ENCODE data around the gene ZBTB37.
"Not testable (repeated sequence)": the region's sequence is repeated elsewhere in the genome, so short reads cannot be mapped to it uniquely, and the experiment has no call there.

ZBTB37 gene

GRCh38 chr1:173865468-173866164, 2.6 kb upstream of the ZBTB37 start:
- DNase-seq = no peak

GRCh38 chr1:173866413-173867115, 1.6 kb upstream of the ZBTB37 start:
- no peak for DNase-seq

GRCh38 chr1:173867141-173867752, 933 bp upstream of the ZBTB37 start:
- peak in 1 of 2 experiments; percentile 48 for DNase-seq

- DNase-seq = peak; percentile 99
Measured at GRCh38 chr1:173867753-173868265, 371 bp upstream of the ZBTB37 start, which contains the start of gene GAS5. TSS of gene GAS5 (minus strand) at chr1:173867989.

GRCh38 chr1:173869021-173869359, 810 bp downstream of the ZBTB37 start:
- peak in 1 of 2 experiments; percentile 58 for DNase-seq

- peak; percentile 24 to 60 for DNase-seq
Measured at GRCh38 chr1:173870252-173871075, 2.3 kb downstream of the ZBTB37 start.

GRCh38 chr1:173871091-173871490, 2.9 kb downstream of the ZBTB37 start:
- no peak for DNase-seq

GRCh38 chr1:173871500-173871899, 3.3 kb downstream of the ZBTB37 start:
- DNase-seq = no peak

GRCh38 chr1:173876732-173877131, 8.6 kb downstream of the ZBTB37 start:
- DNase-seq = no peak

- no peak for DNase-seq
Measured at GRCh38 chr1:173878251-173878650, 10.1 kb downstream of the ZBTB37 start.

GRCh38 chr1:173881117-173881516, 12.9 kb downstream of the ZBTB37 start:
- DNase-seq = not testable (repeated sequence)

GRCh38 chr1:173884701-173885100, 16.5 kb downstream of the ZBTB37 start:
- DNase-seq = no peak

- no peak for DNase-seq
Measured at GRCh38 chr1:173886746-173887611, 18.8 kb downstream of the ZBTB37 start.

GRCh38 chr1:173887627-173888026, 19.4 kb downstream of the ZBTB37 start:
- DNase-seq = no peak

GRCh38 chr1:173888749-173889148, 20.6 kb downstream of the ZBTB37 start:
- no peak for DNase-seq

GRCh38 chr1:173889885-173890284, 21.7 kb downstream of the ZBTB37 start:
- DNase-seq = no peak

- no peak for DNase-seq
Measured at GRCh38 chr1:173893611-173894010, 25.4 kb downstream of the ZBTB37 start.

GRCh38 chr1:173894189-173894588, 26.0 kb downstream of the ZBTB37 start:
- no peak for DNase-seq

- DNase-seq = no peak
Measured at GRCh38 chr1:173900427-173900826, 32.2 kb downstream of the ZBTB37 start.

GRCh38 chr1:173900992-173901391, 32.8 kb downstream of the ZBTB37 start:
- no peak for DNase-seq

- no peak for DNase-seq
Measured at GRCh38 chr1:173903827-173904531, 35.8 kb downstream of the ZBTB37 start.

Measured in Kasumi-1 (cell line).